HepG2 (cell line): ENCODE measurements around the gene BRD8. TPM values are rescaled to one million over a fixed set of nuclear protein-coding genes. Genes with fewer than 3 reads are reported as not detected.

Experiments used
- AGO1 ChIP-seq: fragments of 200-400 bp; formaldehyde crosslinking; IDR thresholded peaks from 2 replicates; pipeline ENCODE4 v1.6.1; 2017; ENCODE audit warnings: mild to moderate bottlenecking, low read depth, low read length, moderate library complexity; ENCODE audit not compliant: poor library complexity, severe bottlenecking
- CBX5 ChIP-seq: sonication (generic); formaldehyde crosslinking; IDR thresholded peaks from 2 replicates; pipeline ENCODE4 v1.4.0; 2020; ENCODE audit warnings: missing genetic modification reagents, borderline replicate concordance
- ETV6 ChIP-seq: sonication (generic); formaldehyde crosslinking; conservative IDR thresholded peaks from 2 replicates; pipeline ENCODE4 v1.4.0; 2020; ENCODE audit warnings: missing genetic modification reagents
- HOXA3 ChIP-seq: sonication (generic); formaldehyde crosslinking; IDR thresholded peaks from 2 replicates; pipeline ENCODE4 v1.5.0; 2020; ENCODE audit warnings: missing genetic modification reagents
- HOXA7 ChIP-seq: sonication (generic); formaldehyde crosslinking; IDR thresholded peaks from 2 replicates; pipeline ENCODE4 v1.8.1; 2022; ENCODE audit warnings: mild to moderate bottlenecking, missing genetic modification reagents, moderate library complexity
- NCOA5 ChIP-seq: sonication (generic); formaldehyde crosslinking; IDR thresholded peaks from 2 replicates; pipeline ENCODE4 v1.4.0; 2020; ENCODE audit warnings: missing genetic modification reagents
- NFKB2 ChIP-seq: sonication (generic); formaldehyde crosslinking; IDR thresholded peaks from 2 replicates; pipeline ENCODE4 v1.4.0; 2020; ENCODE audit warnings: missing genetic modification reagents, borderline replicate concordance
- PHB2 ChIP-seq: fragments of 450-650 bp; IDR thresholded peaks from 2 replicates; pipeline ENCODE4 v1.6.1; 2018; ENCODE audit not compliant: partially characterized antibody
- SIN3A ChIP-seq: IDR thresholded peaks from 2 replicates; pipeline ENCODE4 v1.6.1; 2011; ENCODE audit warnings: low read depth, mild to moderate bottlenecking, control low read depth, low read length, borderline replicate concordance
- ZNF615 ChIP-seq: sonication (generic); formaldehyde crosslinking; IDR thresholded peaks from 2 replicates; pipeline ENCODE4 v1.5.0; 2020; ENCODE audit warnings: mild to moderate bottlenecking, missing genetic modification reagents, borderline replicate concordance
- ZNF83 ChIP-seq: sonication (generic); formaldehyde crosslinking; IDR thresholded peaks from 2 replicates; pipeline ENCODE4 v1.4.0; 2020; ENCODE audit warnings: missing genetic modification reagents, mild to moderate bottlenecking, borderline replicate concordance
- polyA plus RNA-seq, 8 experiments: library from polyadenylated mRNA; depleted of rRNA in 3 of 8; stranded (reverse) in 7 of 8; unstranded in 1 of 8; fragments of >200 nt; fragmentation: Illumina TruSeq in 4 of 8; extraction: Trizol in 4 of 8; gene quantifications; 2 replicates each; pipeline versions ENCODE4 v1.2.1 to v1.2.3, GENCODE V29; 2011 to 2016; ENCODE audit warnings: low read depth in 4 of 8, missing spikeins in 1 of 8, mixed read lengths in 1 of 8; ENCODE audit not compliant: insufficient read depth in 1 of 8
- total RNA-seq, 5 experiments: library from RNA; depleted of rRNA; stranded (reverse); fragments of >200 nt; fragmentation: Illumina TruSeq; extraction: Trizol; gene quantifications; 2 replicates each; pipeline ENCODE4 v1.2.3, GENCODE V29; 2016; ENCODE audit warnings: low read depth in 1 of 5
- TF ChIP-seq, protein P1 (sequence below): sonication (generic); formaldehyde crosslinking; IDR thresholded peaks from 2 replicates; pipeline ENCODE4 v1.8.1; 2022; ENCODE audit warnings: low read depth, mild to moderate bottlenecking, missing genetic modification reagents
- TF ChIP-seq, protein P2 (sequence below): sonication (generic); formaldehyde crosslinking; IDR thresholded peaks from 2 replicates; pipeline ENCODE4 v1.5.0; 2020; ENCODE audit warnings: missing genetic modification reagents, mild to moderate bottlenecking, borderline replicate concordance
- TF ChIP-seq, protein P3 (sequence below): sonication (generic); formaldehyde crosslinking; IDR thresholded peaks from 2 replicates; pipeline ENCODE4 v1.5.0; 2020; ENCODE audit warnings: mild to moderate bottlenecking, missing genetic modification reagents, borderline replicate concordance
- TF ChIP-seq, protein P4 (sequence below): sonication (generic); formaldehyde crosslinking; IDR thresholded peaks from 2 replicates; pipeline ENCODE4 v1.4.0; 2020; ENCODE audit warnings: missing genetic modification reagents

Gene BRD8
- total and polyA plus RNA-seq, 2 of the 13 experiments (the other 11 are each of a cell fraction or from before 2014, with no cell fraction given) = 62.5 to 71.1 TPM

GRCh38 chr5:138095100-138095907, 83.1 kb downstream of the BRD8 start (continued):
- no peak for TF ChIP-seq NCOA5
- TF ChIP-seq PHB2 = no peak
- TF ChIP-seq AGO1 = no peak
- TF ChIP-seq, protein P1, sequence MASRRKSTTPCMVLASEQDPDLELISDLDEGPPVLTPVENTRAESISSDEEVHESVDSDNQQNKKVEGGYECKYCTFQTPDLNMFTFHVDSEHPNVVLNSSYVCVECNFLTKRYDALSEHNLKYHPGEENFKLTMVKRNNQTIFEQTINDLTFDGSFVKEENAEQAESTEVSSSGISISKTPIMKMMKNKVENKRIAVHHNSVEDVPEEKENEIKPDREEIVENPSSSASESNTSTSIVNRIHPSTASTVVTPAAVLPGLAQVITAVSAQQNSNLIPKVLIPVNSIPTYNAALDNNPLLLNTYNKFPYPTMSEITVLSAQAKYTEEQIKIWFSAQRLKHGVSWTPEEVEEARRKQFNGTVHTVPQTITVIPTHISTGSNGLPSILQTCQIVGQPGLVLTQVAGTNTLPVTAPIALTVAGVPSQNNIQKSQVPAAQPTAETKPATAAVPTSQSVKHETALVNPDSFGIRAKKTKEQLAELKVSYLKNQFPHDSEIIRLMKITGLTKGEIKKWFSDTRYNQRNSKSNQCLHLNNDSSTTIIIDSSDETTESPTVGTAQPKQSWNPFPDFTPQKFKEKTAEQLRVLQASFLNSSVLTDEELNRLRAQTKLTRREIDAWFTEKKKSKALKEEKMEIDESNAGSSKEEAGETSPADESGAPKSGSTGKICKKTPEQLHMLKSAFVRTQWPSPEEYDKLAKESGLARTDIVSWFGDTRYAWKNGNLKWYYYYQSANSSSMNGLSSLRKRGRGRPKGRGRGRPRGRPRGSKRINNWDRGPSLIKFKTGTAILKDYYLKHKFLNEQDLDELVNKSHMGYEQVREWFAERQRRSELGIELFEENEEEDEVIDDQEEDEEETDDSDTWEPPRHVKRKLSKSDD (CRISPR knock-in tag) = no peak
- no peak for TF ChIP-seq ETV6
- TF ChIP-seq, protein P2, sequence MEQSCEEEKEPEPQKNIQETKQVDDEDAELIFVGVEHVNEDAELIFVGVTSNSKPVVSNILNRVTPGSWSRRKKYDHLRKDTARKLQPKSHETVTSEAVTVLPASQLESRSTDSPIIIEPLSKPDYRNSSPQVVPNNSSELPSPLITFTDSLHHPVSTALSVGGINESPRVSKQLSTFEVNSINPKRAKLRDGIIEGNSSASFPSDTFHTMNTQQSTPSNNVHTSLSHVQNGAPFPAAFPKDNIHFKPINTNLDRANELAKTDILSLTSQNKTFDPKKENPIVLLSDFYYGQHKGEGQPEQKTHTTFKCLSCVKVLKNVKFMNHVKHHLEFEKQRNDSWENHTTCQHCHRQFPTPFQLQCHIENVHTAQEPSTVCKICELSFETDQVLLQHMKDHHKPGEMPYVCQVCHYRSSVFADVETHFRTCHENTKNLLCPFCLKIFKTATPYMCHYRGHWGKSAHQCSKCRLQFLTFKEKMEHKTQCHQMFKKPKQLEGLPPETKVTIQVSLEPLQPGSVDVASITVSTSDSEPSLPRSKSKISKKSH (CRISPR knock-in tag) = no peak
- 0 out of 2 replicates have a peak, but pooled peaks have one; percentile 38 for TF ChIP-seq NFKB2 (CRISPR knock-in tag)
- no peak for TF ChIP-seq ZNF615 (CRISPR knock-in tag)
- TF ChIP-seq, protein P3, sequence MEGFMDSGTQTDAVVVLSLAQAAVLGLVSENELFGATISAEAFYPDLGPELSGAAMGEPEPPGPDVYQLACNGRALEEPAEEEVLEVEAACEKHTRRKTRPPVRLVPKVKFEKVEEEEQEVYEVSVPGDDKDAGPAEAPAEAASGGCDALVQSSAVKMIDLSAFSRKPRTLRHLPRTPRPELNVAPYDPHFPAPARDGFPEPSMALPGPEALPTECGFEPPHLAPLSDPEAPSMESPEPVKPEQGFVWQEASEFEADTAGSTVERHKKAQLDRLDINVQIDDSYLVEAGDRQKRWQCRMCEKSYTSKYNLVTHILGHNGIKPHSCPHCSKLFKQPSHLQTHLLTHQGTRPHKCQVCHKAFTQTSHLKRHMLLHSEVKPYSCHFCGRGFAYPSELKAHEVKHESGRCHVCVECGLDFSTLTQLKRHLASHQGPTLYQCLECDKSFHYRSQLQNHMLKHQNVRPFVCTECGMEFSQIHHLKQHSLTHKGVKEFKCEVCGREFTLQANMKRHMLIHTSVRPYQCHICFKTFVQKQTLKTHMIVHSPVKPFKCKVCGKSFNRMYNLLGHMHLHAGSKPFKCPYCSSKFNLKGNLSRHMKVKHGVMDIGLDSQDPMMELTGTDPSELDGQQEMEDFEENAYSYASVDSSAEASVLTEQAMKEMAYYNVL (CRISPR knock-in tag) = peak; percentile 79; the same call in 1 of the 2 replicates
- no peak for TF ChIP-seq HOXA7
- TF ChIP-seq CBX5 = no peak
- no peak for TF ChIP-seq ZNF83 (CRISPR knock-in tag)
- TF ChIP-seq SIN3A = no peak
- TF ChIP-seq, protein P4, sequence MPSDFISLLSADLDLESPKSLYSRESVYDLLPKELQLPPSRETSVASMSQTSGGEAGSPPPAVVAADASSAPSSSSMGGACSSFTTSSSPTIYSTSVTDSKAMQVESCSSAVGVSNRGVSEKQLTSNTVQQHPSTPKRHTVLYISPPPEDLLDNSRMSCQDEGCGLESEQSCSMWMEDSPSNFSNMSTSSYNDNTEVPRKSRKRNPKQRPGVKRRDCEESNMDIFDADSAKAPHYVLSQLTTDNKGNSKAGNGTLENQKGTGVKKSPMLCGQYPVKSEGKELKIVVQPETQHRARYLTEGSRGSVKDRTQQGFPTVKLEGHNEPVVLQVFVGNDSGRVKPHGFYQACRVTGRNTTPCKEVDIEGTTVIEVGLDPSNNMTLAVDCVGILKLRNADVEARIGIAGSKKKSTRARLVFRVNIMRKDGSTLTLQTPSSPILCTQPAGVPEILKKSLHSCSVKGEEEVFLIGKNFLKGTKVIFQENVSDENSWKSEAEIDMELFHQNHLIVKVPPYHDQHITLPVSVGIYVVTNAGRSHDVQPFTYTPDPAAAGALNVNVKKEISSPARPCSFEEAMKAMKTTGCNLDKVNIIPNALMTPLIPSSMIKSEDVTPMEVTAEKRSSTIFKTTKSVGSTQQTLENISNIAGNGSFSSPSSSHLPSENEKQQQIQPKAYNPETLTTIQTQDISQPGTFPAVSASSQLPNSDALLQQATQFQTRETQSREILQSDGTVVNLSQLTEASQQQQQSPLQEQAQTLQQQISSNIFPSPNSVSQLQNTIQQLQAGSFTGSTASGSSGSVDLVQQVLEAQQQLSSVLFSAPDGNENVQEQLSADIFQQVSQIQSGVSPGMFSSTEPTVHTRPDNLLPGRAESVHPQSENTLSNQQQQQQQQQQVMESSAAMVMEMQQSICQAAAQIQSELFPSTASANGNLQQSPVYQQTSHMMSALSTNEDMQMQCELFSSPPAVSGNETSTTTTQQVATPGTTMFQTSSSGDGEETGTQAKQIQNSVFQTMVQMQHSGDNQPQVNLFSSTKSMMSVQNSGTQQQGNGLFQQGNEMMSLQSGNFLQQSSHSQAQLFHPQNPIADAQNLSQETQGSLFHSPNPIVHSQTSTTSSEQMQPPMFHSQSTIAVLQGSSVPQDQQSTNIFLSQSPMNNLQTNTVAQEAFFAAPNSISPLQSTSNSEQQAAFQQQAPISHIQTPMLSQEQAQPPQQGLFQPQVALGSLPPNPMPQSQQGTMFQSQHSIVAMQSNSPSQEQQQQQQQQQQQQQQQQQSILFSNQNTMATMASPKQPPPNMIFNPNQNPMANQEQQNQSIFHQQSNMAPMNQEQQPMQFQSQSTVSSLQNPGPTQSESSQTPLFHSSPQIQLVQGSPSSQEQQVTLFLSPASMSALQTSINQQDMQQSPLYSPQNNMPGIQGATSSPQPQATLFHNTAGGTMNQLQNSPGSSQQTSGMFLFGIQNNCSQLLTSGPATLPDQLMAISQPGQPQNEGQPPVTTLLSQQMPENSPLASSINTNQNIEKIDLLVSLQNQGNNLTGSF = no peak
- 0 out of 2 replicates have a peak, but pooled peaks have one; percentile 30 for TF ChIP-seq HOXA3 (CRISPR knock-in tag)
